DMS153 treated with DMSO at 0.1 percent for 48 hours (cell line): ENCODE results near the gene ITGB5.
"Not testable (repeated sequence)": the region's sequence is repeated elsewhere in the genome, so short reads cannot be mapped to it uniquely, and the experiment has no call there.

ENCODE experiments used
- DNase-seq: peaks from one replicate; lab custom pipeline; 2025; ENCODE audit not compliant: unreplicated experiment; lab: John Stamatoyannopoulos, UW

ITGB5 gene

DNA sequence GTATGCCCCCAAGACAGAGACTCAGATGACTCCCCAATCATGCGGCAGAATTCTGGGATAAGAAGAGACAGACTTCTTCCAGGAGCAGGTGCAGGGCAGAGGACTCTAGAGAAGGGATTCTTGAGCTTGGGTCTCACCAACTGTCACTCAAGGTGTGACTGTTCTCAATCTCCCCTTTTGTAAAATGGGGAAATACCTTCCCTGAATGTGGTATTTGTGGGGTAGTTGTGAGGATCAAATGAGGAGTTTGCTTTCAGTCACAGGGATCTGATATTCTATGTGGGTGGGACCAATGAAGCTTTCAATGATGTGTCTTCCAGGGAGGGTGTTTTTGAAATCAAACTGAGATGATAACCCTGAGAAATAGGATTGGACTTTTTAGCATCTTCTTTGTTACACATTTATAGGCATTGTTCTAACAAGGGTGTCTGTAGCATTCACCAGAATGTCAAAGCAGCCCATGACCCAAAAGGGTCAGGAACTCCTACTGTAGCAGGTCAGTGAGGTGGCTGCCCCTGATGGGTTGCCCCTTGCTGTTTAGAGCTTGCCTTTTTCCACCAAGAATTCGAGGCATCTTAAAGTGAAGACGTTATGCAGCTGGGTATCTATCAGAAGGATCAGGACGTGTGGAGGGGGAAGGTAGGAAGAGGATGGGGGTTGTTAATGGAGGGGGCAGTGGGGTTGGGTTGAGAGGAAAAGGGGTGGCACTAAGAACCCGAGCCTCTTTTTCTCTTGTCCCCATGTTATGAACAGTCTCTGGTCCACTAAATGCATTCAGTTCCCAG is 128.1 kb downstream of the ITGB5 start:
- DNase-seq: no peak

DNA sequence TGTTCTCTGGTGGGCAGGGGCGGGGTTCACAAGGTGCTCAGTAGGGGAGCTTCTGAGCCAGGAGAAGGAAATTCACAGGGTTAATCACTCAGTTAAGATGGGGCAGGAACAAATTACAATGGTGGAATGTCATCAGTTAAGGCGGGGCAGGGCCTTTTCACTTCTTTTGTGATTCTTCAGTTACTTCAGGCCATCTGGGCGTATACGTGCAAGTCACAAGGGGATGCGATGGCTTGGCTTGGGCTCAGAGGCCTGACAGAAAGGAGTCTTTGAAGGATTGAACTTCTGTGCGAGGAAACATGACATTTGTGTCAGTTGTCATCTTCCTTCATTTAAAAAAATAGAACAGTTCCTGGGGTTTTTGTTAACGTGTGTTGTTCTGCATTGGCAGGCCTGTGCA is 129.2 kb downstream of the ITGB5 start:
- DNase-seq: not testable (repeated sequence)

DNA sequence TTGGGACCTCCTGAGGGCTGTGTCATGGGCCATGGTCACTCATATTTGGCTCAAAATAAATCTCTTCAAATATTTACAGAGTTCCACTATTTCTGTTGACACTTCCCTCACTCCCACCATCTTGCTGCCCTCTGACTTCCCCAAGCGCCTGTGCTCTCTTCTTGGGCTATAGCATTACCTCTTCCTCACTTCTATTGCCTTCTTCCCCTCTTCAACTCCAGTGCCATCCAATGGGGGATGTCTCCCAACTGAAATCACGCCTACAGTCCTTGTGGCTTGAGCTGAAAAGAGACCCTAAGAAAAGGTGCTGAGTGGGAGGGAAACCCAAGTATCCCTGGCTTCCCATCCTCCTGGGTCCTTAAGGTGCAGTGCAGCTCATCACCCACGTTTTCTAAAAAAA is 135.1 kb downstream of the ITGB5 start:
- no peak for DNase-seq

DNA sequence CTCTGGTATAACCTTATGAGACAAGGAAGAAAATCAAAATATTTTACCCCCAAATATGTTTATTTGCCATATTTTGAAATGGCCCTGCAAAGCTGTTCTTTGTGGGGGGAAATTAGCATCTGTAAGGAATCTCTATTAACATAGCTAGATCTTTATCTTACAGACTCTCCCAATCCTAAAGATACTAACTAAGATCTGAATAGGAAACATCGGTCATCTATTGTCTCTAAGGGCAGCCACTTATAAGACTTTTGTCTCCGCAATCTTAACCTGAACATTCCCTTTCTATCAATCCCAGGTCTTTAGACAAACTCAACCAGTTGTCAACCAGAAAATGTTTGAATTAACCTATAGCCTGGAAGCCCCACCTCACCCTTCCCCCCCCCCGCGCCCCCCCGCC is 135.7 kb downstream of the ITGB5 start:
- DNase-seq: no peak

DNA sequence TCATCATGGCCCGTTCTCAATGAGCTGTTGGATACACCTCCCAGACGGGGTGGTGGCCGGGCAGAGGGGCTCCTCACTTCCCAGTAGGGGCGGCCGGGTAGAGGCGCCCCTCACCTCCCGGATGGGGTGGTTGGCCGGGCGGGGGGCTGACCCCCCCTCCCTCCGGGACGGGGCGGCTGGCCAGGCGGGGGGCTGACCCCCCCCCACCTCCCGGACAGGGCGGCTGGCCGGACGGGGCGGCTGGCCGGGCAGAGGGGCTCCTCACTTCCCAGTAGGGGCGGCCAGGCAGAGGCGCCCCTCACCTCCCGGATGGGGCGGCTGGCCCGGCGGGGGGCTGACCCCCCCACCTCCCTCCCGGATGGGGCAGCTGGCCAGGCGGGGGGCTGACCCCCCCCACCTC is 137.3 kb downstream of the ITGB5 start:
- DNase-seq: not testable (repeated sequence)

DNA sequence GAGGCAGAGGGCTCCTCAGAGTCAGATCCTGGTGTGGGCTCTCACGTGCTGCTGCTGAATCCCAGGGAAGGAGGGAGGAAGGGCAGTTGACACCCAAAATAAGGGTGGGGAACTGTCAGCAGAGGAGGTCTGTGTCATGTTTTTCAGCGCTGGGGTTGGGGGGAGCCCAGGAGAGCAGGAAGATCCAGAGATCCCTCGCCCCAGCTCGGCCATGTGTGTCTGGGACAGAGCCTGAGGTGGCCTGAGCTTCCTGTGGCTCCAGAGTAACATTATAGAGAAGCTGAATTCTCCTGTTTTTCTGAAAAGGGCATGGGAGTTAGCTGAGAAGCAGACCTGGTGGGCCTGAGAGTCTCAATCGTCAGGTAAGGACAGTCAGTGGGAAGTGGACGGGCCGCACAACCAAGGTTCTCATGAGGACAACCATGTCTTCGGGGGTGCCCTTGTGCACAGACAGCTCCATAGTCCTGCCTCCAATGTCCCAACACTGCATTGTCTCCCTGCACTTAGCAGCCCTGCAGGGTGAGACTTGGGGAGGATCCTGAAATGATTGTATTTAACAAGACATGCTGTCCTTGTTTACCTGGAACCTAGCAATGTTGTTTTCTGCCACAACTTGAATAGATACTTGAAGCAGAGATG is 138.5 kb downstream of the ITGB5 start:
- DNase-seq: no peak

DNA sequence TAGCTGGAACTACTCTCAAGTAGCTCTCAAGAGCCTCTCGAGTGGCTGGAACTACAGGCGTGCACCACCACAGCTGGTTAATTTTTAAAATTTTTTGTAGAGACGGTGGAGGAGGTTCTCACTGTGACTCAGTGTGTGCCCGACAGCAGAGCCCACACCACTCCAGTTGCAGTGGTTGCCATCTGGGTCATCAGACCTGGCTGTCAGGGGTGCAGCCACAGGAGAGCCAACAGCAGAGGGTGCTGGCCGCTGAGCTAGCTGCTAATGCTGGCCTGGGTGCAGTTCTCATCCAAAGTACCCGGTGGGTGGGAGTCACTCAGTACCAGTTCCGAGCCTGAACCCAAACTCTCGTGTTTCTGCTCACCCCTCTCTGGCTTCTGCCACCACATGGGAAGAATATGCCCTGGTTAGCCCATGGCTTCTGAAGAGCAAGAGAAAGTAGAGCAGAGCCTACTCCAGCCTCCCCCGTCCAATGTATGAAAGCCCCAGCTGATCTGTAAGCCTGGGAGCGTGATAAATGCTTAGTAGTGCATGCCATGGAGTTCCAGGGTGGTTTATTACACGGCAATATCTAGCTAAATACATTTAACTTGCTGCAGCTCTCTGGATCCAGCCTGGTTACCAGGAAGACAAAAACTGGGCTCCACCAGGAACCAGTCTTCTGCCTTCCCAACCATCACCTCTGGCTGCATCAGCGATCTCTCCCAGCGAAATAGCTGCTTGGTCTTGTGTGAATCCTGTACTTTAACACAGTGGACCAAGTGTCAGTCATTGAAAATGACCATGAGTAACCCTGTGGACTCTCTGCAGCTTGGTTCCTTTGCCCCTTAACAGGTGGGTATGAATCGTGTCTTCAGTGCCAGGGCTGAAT is 139.8 kb downstream of the ITGB5 start:
- no peak for DNase-seq

DNA sequence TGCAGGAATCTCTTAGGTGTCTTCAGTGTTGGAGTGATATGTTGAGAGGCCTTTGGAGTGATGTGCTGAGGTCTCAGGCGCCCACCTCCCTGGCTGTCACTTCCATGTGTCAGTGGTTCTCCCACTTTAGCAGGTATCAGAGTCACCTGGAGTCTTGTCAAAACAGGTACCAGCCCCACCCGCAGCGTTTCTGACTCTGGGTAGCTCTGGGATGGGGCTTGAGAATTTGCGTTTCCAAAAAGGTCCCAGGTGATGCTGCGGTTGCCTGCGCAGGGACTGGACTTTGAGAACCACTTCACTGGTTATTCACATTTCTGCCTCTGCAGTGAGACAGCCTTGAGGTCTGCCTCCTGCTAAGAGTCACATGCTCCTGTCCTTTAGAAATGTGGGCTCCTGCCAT is 141.4 kb downstream of the ITGB5 start:
- DNase-seq: no peak

DNA sequence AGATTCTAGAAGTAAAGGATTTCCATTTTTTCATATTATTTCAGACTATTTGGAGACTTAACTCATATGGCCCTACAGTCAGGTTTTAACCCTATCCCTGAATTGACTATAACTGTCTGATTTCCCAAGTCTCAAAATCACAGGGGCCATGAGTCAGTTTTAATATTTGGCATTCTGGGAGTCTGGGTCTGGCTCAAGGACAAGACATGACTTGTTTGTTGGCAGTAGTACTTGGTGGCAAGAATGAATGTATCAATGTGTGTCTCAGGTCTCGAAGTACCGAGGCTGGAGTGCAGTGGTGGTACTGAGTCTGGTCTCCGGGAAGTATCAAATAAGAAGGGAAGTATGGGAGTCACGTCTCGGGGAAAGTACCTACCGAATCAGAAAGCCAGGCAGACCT is 146.1 kb downstream of the ITGB5 start:
- no peak for DNase-seq

DNA sequence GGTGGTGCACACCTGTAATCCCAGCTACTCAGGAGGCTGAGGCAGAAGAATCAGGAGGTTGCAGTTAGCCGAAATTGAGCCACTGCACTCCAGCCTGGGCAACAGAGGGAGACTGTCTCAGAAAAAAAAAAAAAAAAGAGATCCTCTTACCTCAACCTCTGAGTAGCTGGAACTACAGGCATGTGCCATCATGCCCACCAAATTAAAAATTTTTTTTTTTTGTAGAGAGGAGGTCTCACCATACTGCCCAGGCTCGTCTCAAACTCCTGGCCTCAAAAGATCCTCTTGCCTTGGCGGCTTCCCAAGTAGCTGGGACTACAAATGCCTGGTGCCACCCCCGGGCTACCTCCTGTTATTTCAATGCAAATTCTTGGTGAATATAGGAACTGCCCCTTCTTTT is 155.4 kb downstream of the ITGB5 start:
- DNase-seq: no peak

DNA sequence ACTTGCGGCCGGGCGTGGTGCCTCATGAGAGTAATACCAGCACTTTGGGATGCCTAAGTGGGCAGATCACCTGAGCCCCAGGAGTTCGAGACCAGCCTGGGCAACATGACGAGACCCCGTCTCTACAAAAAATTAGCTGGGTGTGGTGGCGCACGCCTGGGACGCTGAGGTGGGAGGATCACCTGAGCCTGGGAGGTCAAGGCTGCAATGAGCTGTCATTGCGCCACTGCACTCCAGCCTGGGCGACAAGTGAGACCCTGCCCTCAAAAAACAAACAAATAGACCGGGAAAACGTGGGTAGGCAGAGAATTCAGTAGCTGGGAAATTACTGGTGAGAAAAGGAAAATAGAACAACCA is 156.2 kb downstream of the ITGB5 start:
- no peak for DNase-seq

DNA sequence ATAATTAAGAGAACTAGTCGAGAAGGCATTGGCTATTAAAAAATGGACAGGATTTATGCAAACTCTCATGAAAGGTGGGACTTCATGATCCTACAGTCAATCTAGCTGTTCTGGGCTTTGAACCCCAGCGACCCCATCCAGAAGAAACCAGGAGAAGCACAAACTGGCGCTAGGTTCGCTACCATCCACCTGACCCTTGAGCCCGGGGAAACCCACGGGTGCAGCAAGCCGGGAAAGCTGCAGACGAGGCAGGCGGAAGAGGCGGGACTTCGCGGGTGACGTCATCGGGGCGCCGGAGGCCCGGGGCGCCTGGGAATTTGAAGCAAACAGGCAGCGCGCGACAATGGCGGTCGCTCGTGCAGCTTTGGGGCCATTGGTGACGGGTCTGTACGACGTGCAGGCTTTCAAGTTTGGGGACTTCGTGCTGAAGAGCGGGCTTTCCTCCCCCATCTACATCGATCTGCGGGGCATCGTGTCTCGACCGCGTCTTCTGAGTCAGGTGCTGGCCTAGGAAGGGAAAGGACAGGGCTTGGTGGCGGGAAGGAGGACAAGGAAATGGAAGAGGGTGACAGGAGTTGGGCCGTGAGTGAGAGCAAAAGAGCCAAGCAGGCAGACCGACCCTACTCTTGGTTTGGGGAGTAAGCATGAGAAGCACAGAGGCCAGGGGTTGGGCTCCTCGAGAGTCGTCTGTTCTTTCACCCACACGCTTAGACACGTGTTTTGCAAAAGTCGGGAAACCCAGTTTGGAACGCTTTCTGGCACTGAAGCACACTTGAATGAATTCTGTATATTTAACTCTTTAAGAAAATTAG is 156.8 kb downstream of the ITGB5 start, which contains the start of gene UMPS:
Gene UMPS (plus strand): TSS at position 324 of the 812 bp plus-strand sequence. CDS start 20 bp downstream, at position 344.
- DNase-seq: peak; percentile 63

DNA sequence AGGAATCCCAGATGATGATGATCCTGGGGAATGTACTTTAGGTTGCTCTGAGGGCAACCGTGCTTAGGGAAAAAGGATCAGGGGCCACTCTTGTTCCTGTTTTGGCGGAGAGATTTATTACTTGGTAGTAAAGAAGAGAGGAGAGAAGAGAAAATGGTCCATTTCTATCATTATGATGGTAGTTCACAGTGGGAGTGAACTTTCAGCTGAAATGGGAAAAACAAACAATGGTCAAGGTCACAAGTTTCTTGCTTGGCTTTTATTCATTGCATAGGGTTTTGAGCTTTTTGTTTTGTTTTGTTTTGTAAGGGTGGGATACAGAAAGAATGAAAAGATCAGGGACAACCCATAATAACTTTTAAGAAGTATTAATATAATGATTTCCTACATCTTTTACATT is 164.6 kb downstream of the ITGB5 start:
- no peak for DNase-seq

DNA sequence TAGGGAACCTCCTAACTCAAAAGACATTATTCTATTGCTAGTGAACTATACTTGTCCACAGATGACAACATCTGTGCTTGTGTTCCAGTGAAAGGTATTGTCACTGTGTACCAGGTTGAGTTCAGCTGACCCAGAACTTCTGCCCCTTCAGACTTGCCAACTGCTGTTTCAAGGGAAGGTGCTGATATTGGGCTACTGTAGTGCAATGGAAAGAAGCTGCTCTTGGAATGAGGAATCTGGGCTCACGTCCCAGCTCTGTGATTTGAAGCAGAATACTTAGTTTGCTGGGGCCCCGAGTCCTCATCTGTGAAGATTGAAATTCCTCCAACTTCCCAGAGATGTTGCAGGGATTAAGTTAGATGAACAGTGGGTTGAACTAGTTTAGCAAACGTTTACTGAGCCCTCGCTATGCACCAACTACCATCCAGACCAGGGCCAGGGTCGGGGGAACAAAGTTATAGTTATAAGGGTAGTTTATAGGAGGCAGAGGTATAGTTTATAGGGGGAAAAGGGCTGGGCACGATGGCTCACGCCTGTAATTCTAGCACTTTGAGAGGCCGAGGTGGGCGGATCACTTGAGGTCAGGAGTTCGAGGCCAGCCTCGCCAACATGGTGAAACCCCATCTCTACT is 172.8 kb downstream of the ITGB5 start:
- no peak for DNase-seq
